Measurements from ENCODE around the gene EBF4.

EBF4 gene

GRCh38 chr20:2692036-2692885 is at the start of gene EBF4:
EBF4 (plus strand) TSS chr20:2692780; CDS start chr20:2693646, 866 bp downstream.
- DNase-seq (ENCODE audit: low read depth), result no peak

GRCh38 chr20:2643708-2644107 is 48.9 kb upstream of the EBF4 start:
- no peak for DNase-seq (ENCODE audit: low read depth)

GRCh38 chr20:2651772-2652723 is 40.5 kb upstream of the EBF4 start, which contains the start of gene NOP56:
NOP56 (plus strand) TSS chr20:2652632; CDS start chr20:2652661, 29 bp downstream.
- peak; percentile 92 for DNase-seq (ENCODE audit: low read depth)

GRCh38 chr20:2652724-2653555 is 39.6 kb upstream of the EBF4 start:
- no peak for DNase-seq (ENCODE audit: low read depth)

GRCh38 chr20:2653556-2654383 is 38.8 kb upstream of the EBF4 start:
- no peak for DNase-seq (ENCODE audit: low read depth)

GRCh38 chr20:2654384-2654822 is 38.2 kb upstream of the EBF4 start:
- DNase-seq (ENCODE audit: low read depth), result no peak

- no peak for DNase-seq (ENCODE audit: low read depth)
These were observed 37.7 kb upstream of the EBF4 start for GRCh38 chr20:2654831-2655230.

GRCh38 chr20:2655331-2656116 is 37.1 kb upstream of the EBF4 start:
- DNase-seq (ENCODE audit: low read depth), result no peak

- no peak for DNase-seq (ENCODE audit: low read depth)
These were observed 36.0 kb upstream of the EBF4 start for GRCh38 chr20:2656471-2657117.

- no peak for DNase-seq (ENCODE audit: low read depth)
These were observed 35.3 kb upstream of the EBF4 start for GRCh38 chr20:2657241-2657640.

GRCh38 chr20:2657674-2658073 is 34.9 kb upstream of the EBF4 start:
- no peak for DNase-seq (ENCODE audit: low read depth)

- DNase-seq (ENCODE audit: low read depth), result no peak
These were observed 33.9 kb upstream of the EBF4 start for GRCh38 chr20:2658414-2659354.

- no peak for DNase-seq (ENCODE audit: low read depth)
These were observed 33.0 kb upstream of the EBF4 start for GRCh38 chr20:2659547-2659946.

- no peak for DNase-seq (ENCODE audit: low read depth)
These were observed 29.2 kb upstream of the EBF4 start for GRCh38 chr20:2663364-2663886.

- peak; percentile 84 for DNase-seq (ENCODE audit: low read depth)
These were observed 28.5 kb upstream of the EBF4 start, which contains the start of gene IDH3B for GRCh38 chr20:2663887-2664719. IDH3B (minus strand) TSS chr20:2664216; CDS start chr20:2664188, 28 bp downstream.

- DNase-seq (ENCODE audit: low read depth), result no peak
These were observed 20.6 kb upstream of the EBF4 start for GRCh38 chr20:2671977-2672376.

- no peak for DNase-seq (ENCODE audit: low read depth)
These were observed 20.1 kb upstream of the EBF4 start for GRCh38 chr20:2672446-2672845.
